Mammary epithelial cell (primary cell): ENCODE data around the gene ARL16.

ENCODE experiments used
- CTCF ChIP-seq, 2 donors: IDR thresholded peaks in 1 of 2; conservative IDR thresholded peaks in 1 of 2; 2 replicates each; pipeline ENCODE4 v1.5.1; 2011 to 2012; ENCODE audit warnings: inconsistent platforms in 2 of 2, low read length in 2 of 2, mild to moderate bottlenecking in 2 of 2, control low read depth in 1 of 2, low read depth in 1 of 2; ENCODE audit not compliant: insufficient read depth in 1 of 2; ENCODE audit errors: extremely low read depth in 1 of 2
- EZH2 ChIP-seq: IDR thresholded peaks from 2 replicates; pipeline ENCODE4 v1.6.1; 2012; ENCODE audit warnings: low read length, inconsistent platforms, borderline replicate concordance

GRCh38 chr17:81714412-81715106, 31.0 kb upstream of the ARL16 start:
- TF ChIP-seq CTCF (conservative IDR thresholded peaks at IDR 0.05 in 1 of 2, IDR thresholded peaks at IDR 0.05 in 1 of 2; ENCODE audit: extremely low read depth in 1 of 2, insufficient read depth in 1 of 2, low read depth in 1 of 2, low read length in 2 of 2): no peak
- TF ChIP-seq EZH2: no peak
